GM19025 (cell line): Measurements from ENCODE around the gene FOXJ3.

Experiments
- ATAC-seq: cut with Tn5 transposase; IDR thresholded peaks from one replicate; pipeline ENCODE4 v1.9.1; 2021; ENCODE audit warnings: mild to moderate bottlenecking, low read depth, moderate library complexity; ENCODE audit not compliant: unreplicated experiment

FOXJ3 gene

DNA sequence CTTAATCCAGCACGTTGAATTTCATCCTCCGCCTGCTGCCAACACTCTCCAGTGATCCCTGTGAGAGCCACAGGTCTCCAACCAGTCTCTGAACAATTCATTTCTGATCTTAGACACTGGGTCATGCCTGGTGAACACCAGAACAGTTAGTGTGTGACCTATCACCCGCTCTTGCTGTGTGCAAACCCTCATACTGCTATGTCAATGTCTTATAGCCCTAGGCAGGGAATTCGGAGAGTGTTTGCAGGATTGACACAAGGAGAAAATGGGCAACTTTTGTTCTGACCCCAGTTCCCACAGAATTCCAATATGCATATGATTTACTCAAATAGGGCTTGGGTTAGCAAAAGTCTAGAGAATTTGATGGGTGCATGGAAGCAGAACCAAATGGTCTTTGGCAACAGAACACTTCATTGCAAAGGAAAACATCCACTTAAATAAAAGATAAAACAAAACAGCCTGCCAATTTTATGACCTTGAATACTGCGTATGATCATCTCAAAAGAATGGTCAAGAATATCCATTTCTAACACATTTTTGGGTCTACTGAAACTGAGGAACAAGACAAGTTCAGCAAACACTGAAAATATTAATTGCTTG is 204.9 kb downstream of the FOXJ3 start:
- ATAC-seq = no peak

DNA sequence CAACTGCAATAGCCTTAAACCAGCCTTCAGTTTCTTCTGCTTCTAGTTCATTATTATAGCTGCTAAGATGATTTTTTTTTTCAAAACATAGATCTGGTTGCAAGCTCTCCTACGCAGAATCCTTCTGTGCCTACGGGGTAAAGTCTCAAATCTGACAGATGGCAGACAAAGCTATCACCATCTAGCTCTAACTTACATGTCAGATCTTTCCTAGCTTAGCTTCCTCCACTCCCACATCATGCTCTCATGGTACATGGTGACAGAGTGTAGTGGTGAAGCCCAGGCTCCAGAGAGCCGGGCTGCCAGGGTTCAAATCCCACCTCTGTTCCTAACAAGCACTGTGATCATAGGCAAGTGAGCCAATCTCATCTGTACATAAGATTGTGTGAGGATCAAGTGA is 206.1 kb downstream of the FOXJ3 start:
- no peak for ATAC-seq

DNA sequence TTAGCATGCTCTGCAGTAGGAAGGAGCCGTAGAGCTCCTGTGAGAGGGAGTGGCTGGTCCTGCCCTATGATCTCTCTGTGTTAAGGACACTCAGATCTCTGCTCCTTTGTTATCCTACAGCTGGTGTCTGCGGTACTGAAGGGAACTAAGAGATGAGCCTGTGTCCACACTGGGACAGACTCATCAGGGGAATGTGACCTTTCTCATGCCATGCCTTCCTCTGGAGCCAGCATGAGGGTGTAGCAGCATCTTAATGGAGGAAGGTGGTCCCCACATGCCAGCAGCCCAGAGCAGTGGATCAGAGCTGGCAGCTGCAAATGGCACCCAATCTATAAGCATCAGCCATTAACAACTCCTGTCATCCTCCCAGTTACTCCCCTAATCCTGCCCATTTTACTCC is 206.5 kb downstream of the FOXJ3 start:
- ATAC-seq = no peak

DNA sequence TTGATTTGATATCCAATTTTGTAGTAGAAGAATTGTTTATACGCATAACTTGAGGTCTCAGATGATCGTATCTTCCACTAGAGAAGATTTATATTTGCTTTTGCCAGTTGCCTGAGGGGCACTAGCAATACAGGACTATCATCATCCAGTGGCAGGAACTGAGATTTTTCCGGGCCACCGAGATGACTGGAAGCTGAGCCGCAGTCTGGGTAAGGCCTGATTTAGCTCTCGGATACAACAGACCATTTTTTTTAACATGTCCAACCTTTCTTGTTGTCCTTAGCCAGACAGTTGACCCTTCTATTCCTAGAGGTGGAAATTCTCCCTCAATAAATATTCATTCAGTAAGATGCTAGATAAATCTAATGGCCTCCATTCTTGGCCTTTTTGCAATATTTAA is 207.3 kb downstream of the FOXJ3 start:
- ATAC-seq = no peak
